Panc1 (cell line): Measurements from ENCODE around the gene TC2N. TPM values are rescaled to one million over a fixed set of nuclear protein-coding genes. Genes with fewer than 3 reads are reported as not detected.

Experiments used
- ATAC-seq: fragments of 200-7000 bp; cut with Tn5 transposase; 2 replicates; pipeline ENCODE4 v1.9.1; 2020; ENCODE audit warnings: mild to moderate bottlenecking, moderate library complexity
- BruUV-seq: library from RNA; stranded (reverse); fragments of 400-500 nt; replicated peaks from 2 replicates; lab custom pipeline; 2021; lab: Mats Ljungman, UMichigan
- CTCF ChIA-PET: fragments of 300-600 bp; sonication (Branson Sonifier 250); formaldehyde crosslinking; loops from one replicate; lab custom pipeline; 2022; ENCODE audit warnings: antibody characterized with exemption; lab: Charles Lee
- POLR2A ChIA-PET: fragments of 300-600 bp; sonication (Branson Sonifier 250); formaldehyde crosslinking; loops from one replicate; lab custom pipeline; 2022; ENCODE audit warnings: antibody characterized with exemption; lab: Charles Lee
- DNase-seq: peaks from one replicate; pipeline ENCODE4 v3.0.0-alpha.2; 2010; ENCODE audit warnings: low read depth, low spot score
- H3K27ac ChIP-seq: 2 replicates; pipeline ENCODE4 v1.5.1; 2011; ENCODE audit warnings: mild to moderate bottlenecking, low read length, inconsistent platforms
- H3K27me3 ChIP-seq: fragments of 200-500 bp; sonication (Bioruptor generic); 2 replicates; pipeline ENCODE4 v1.6.0; 2014; ENCODE audit warnings: low read length, inconsistent platforms; ENCODE audit not compliant: control insufficient read depth, insufficient read depth
- H3K36me3 ChIP-seq: fragments of 200-500 bp; sonication (Bioruptor generic); 2 replicates; pipeline ENCODE4 v1.5.1; 2014; ENCODE audit warnings: inconsistent platforms, mild to moderate bottlenecking, low read length, moderate library complexity; ENCODE audit not compliant: control insufficient read depth, insufficient read depth
- H3K4me1 ChIP-seq: 2 replicates; pipeline ENCODE4 v1.5.1; 2011; ENCODE audit warnings: inconsistent platforms, mild to moderate bottlenecking, low read length, moderate library complexity; ENCODE audit not compliant: control insufficient read depth, insufficient read depth
- H3K4me3 ChIP-seq, 2 experiments: 2 replicates each; pipeline ENCODE4 v1.5.1; 2011 to 2012; ENCODE audit warnings: low read depth in 2 of 2, low read length in 2 of 2, mild to moderate bottlenecking in 2 of 2, inconsistent platforms in 1 of 2, moderate library complexity in 1 of 2
- H3K9me3 ChIP-seq: fragments of 200-500 bp; sonication (Bioruptor generic); 2 replicates; pipeline ENCODE4 v1.5.1; 2014; ENCODE audit warnings: low read depth, mild to moderate bottlenecking, inconsistent platforms, low read length, moderate library complexity; ENCODE audit not compliant: control insufficient read depth, insufficient read depth
- POLR2AphosphoS5 ChIP-seq: IDR thresholded peaks from 2 replicates; pipeline ENCODE4 v1.6.1; 2012; ENCODE audit warnings: mild to moderate bottlenecking, low read depth, low read length, moderate library complexity
- SIN3A ChIP-seq: IDR thresholded peaks from 2 replicates; pipeline ENCODE4 v1.6.1; 2012; ENCODE audit warnings: low read depth, mild to moderate bottlenecking, low read length, moderate library complexity, borderline replicate concordance; ENCODE audit not compliant: insufficient read depth
- TCF7L2 ChIP-seq: IDR thresholded peaks from 2 replicates; pipeline ENCODE4 v1.6.1; 2011; ENCODE audit warnings: mild to moderate bottlenecking, low read depth, low read length, inconsistent platforms
- in situ Hi-C: cut with HindIII; loops from 2 replicates; pipeline ENCODE4 v1.10.0; 2016; ENCODE audit warnings: low sequenced_read_pairs, low pct_unique_long_range_greater_than_20kb
- intact Hi-C: fragments of 100-400 bp; cut with micrococcal nuclease; formaldehyde crosslinking; loops from one replicate; pipeline ENCODE4 v1.10.0; 2022; ENCODE audit not compliant: unreplicated experiment
- total RNA-seq: library from RNA; stranded (reverse); gene quantifications from one replicate; pipeline ENCODE4 v1.2.1, GENCODE V29; 2021; ENCODE audit not compliant: unreplicated experiment
- TF ChIP-seq, protein P1 (sequence below), 2 experiments: IDR thresholded peaks; 2 replicates each; pipeline ENCODE4 v1.6.1; 2011 to 2012; ENCODE audit warnings: low read depth in 2 of 2, control low read depth in 1 of 2, low read length in 1 of 2, mild to moderate bottlenecking in 1 of 2, moderate library complexity in 1 of 2; ENCODE audit not compliant: insufficient read depth in 1 of 2
- TF ChIP-seq, protein P2 (sequence below): fragments of 450-650 bp; IDR thresholded peaks from 2 replicates; pipeline ENCODE4 v1.5.1; 2017; ENCODE audit warnings: mild to moderate bottlenecking

Gene TC2N
- total RNA-seq, 1 experiment from 2014 or later = 0.49 TPM

GRCh38 chr14:91866061-91866460 is 1.3 kb downstream of the TC2N start:
- intact Hi-C loops (no loop called here), in situ Hi-C loops (no loop called here)
- Histone ChIP-seq H3K27ac (no peak overlapping the region), H3K4me1 (no peaks in the 10 kb centered on the region), H3K36me3 (no peaks in the 10 kb centered on the region), H3K9me3 (no peaks in the 10 kb centered on the region), H3K4me3 (no peak overlapping the region), H3K27me3 (no peaks in the 10 kb centered on the region)
- ChIA-PET CTCF (no interaction called here), POLR2A (no interaction called here)
- TF ChIP-seq TCF7L2 (no peak), POLR2AphosphoS5 (no peak), SIN3A (no peak)
- TF ChIP-seq, protein P1, sequence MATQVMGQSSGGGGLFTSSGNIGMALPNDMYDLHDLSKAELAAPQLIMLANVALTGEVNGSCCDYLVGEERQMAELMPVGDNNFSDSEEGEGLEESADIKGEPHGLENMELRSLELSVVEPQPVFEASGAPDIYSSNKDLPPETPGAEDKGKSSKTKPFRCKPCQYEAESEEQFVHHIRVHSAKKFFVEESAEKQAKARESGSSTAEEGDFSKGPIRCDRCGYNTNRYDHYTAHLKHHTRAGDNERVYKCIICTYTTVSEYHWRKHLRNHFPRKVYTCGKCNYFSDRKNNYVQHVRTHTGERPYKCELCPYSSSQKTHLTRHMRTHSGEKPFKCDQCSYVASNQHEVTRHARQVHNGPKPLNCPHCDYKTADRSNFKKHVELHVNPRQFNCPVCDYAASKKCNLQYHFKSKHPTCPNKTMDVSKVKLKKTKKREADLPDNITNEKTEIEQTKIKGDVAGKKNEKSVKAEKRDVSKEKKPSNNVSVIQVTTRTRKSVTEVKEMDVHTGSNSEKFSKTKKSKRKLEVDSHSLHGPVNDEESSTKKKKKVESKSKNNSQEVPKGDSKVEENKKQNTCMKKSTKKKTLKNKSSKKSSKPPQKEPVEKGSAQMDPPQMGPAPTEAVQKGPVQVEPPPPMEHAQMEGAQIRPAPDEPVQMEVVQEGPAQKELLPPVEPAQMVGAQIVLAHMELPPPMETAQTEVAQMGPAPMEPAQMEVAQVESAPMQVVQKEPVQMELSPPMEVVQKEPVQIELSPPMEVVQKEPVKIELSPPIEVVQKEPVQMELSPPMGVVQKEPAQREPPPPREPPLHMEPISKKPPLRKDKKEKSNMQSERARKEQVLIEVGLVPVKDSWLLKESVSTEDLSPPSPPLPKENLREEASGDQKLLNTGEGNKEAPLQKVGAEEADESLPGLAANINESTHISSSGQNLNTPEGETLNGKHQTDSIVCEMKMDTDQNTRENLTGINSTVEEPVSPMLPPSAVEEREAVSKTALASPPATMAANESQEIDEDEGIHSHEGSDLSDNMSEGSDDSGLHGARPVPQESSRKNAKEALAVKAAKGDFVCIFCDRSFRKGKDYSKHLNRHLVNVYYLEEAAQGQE (IDR thresholded peaks at IDR 0.05; ENCODE audit: insufficient read depth in 1 of 2, low read depth in 2 of 2, low read length in 1 of 2) = no peak
- TF ChIP-seq, protein P2, sequence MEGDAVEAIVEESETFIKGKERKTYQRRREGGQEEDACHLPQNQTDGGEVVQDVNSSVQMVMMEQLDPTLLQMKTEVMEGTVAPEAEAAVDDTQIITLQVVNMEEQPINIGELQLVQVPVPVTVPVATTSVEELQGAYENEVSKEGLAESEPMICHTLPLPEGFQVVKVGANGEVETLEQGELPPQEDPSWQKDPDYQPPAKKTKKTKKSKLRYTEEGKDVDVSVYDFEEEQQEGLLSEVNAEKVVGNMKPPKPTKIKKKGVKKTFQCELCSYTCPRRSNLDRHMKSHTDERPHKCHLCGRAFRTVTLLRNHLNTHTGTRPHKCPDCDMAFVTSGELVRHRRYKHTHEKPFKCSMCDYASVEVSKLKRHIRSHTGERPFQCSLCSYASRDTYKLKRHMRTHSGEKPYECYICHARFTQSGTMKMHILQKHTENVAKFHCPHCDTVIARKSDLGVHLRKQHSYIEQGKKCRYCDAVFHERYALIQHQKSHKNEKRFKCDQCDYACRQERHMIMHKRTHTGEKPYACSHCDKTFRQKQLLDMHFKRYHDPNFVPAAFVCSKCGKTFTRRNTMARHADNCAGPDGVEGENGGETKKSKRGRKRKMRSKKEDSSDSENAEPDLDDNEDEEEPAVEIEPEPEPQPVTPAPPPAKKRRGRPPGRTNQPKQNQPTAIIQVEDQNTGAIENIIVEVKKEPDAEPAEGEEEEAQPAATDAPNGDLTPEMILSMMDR = no peak
- no TSS peak for BruUV-seq
- no peak for DNase-seq
- ATAC-seq = no peak

DNA sequence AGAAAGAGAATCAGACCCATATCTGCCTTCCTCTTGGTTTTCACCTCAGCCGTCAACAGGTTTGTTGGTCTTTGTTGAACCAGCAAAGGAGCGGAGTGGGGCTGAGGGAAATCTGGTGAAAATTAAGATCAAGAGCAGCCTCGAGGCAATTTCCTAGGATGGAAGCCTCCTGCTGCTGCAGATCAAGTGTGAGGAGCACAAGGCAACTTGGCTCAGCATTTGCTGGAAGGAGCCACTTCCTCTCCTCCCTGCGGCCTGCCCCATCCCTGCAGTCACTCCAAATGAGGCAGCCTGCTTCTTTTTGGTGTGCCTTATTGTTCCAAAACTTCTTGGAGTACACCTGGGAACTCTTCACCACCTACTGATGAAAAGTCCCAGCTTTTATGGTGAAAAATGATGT is 4.9 kb downstream of the TC2N start:
- Histone ChIP-seq H3K36me3 (no peaks in the 10 kb centered on the region), H3K27me3 (0 out of 2 replicates have a peak, but pooled peaks cover 2% of the 10 kb centered on the region), H3K4me3 (no peak overlapping the region), H3K9me3 (no peaks in the 10 kb centered on the region), H3K4me1 (no peaks in the 10 kb centered on the region), H3K27ac (no peak overlapping the region)
- BruUV-seq = no TSS peak
- TF ChIP-seq, protein P1 (IDR thresholded peaks at IDR 0.05; ENCODE audit: insufficient read depth in 1 of 2, low read depth in 2 of 2, low read length in 1 of 2) = no peak
- TF ChIP-seq, protein P2 = no peak
- in situ Hi-C loops (no loop called here), intact Hi-C loops (no loop called here)
- CTCF ChIA-PET = no interaction called here
- POLR2A ChIA-PET = no interaction called here
- DNase-seq (no peak), ATAC-seq (no peak)
